Vagina (tissue), 2 donors: Measurements from ENCODE around the gene NEK4.

ENCODE experiments used
- POLR2A ChIP-seq, 2 donors: fragments of 450-650 bp; IDR thresholded peaks; one replicate each; pipeline ENCODE4 v1.6.1; 2017; ENCODE audit warnings: antibody characterized with exemption in 2 of 2, mild to moderate bottlenecking in 2 of 2, moderate library complexity in 2 of 2
- POLR2AphosphoS5 ChIP-seq, 2 donors: sonication (generic); formaldehyde crosslinking; IDR thresholded peaks; one replicate each; pipeline ENCODE4 v1.9.0; 2017; ENCODE audit warnings: antibody characterized with exemption in 2 of 2, mild to moderate bottlenecking in 2 of 2, low read depth in 1 of 2; ENCODE audit not compliant: insufficient read depth in 1 of 2
- TF ChIP-seq, protein P1 (sequence below), 3 experiments: fragments of 450-650 bp in 2 of 3; fragments of 200-600 bp in 1 of 3; sonication (generic) in 1 of 3; IDR thresholded peaks; one replicate each; pipeline ENCODE4 v1.5.1; 2017 to 2019; ENCODE audit warnings: antibody characterized with exemption in 3 of 3, mild to moderate bottlenecking in 2 of 3, moderate library complexity in 2 of 3

DNA sequence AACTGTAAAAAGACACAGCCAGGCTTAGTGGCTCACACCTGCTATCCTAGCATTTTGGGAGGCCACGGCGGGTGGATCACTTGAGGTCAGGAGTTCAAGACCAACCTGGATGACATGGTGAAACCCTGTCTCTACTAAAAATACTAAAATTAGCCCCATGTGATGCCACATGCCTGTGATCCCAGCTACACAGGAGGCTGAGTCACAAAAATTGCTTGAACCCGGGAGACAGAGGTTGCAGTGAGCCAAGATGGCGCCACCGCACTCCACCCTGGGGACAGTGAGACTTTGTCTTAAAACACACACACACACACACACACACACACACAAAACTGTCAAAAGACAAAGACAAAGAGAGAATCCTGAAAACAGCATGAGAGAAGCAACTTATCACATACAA is 46.8 kb downstream of the NEK4 start:
- TF ChIP-seq, protein P1, sequence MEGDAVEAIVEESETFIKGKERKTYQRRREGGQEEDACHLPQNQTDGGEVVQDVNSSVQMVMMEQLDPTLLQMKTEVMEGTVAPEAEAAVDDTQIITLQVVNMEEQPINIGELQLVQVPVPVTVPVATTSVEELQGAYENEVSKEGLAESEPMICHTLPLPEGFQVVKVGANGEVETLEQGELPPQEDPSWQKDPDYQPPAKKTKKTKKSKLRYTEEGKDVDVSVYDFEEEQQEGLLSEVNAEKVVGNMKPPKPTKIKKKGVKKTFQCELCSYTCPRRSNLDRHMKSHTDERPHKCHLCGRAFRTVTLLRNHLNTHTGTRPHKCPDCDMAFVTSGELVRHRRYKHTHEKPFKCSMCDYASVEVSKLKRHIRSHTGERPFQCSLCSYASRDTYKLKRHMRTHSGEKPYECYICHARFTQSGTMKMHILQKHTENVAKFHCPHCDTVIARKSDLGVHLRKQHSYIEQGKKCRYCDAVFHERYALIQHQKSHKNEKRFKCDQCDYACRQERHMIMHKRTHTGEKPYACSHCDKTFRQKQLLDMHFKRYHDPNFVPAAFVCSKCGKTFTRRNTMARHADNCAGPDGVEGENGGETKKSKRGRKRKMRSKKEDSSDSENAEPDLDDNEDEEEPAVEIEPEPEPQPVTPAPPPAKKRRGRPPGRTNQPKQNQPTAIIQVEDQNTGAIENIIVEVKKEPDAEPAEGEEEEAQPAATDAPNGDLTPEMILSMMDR (IDR thresholded peaks at IDR 0.05) = no peak
- TF ChIP-seq POLR2A (IDR thresholded peaks at IDR 0.05) (no peak), POLR2AphosphoS5 (IDR thresholded peaks at IDR 0.05; ENCODE audit: insufficient read depth in 1 of 2, low read depth in 1 of 2) (no peak)
